Thoracic aorta (tissue), 2 donors: Measurements from ENCODE around the gene SPHKAP. TPM values are rescaled to one million over a fixed set of nuclear protein-coding genes. Genes with fewer than 3 reads are reported as not detected.

Experiments
- ATAC-seq: fragments of 150-250 bp; one replicate; pipeline ENCODE4 v1.8.0; 2017; ENCODE audit warnings: low read depth; ENCODE audit not compliant: insufficient number of reproducible peaks, low FRiP score
- DNase-seq: peaks from one replicate; pipeline ENCODE4 v3.0.0-alpha.2; 2020; ENCODE audit warnings: low spot score
- H3K27ac ChIP-seq, 2 donors: fragments of 200-600 bp; sonication (generic); 1 replicate in 1 of 2; 2 replicates in 1 of 2; pipeline ENCODE4 v1.5.1; 2016; ENCODE audit warnings: mild to moderate bottlenecking in 2 of 2, moderate library complexity in 2 of 2
- H3K27me3 ChIP-seq: fragments of 200-600 bp; sonication (generic); replicated peaks from 2 replicates; pipeline ENCODE4 v1.6.0; 2016; ENCODE audit warnings: mild to moderate bottlenecking; ENCODE audit not compliant: insufficient read depth
- H3K36me3 ChIP-seq: fragments of 200-600 bp; sonication (generic); one replicate; pipeline ENCODE4 v1.5.1; 2016
- H3K4me1 ChIP-seq, 2 donors: fragments of 200-600 bp; sonication (generic); 1 replicate in 1 of 2; 2 replicates in 1 of 2; pipeline versions ENCODE4 v1.5.1 to v1.6.0; 2016; ENCODE audit warnings: low read depth in 2 of 2, mild to moderate bottlenecking in 1 of 2; ENCODE audit not compliant: control insufficient read depth in 1 of 2
- H3K4me3 ChIP-seq: fragments of 200-600 bp; sonication (generic); 2 replicates; pipeline ENCODE4 v1.5.1; 2016; ENCODE audit warnings: mild to moderate bottlenecking
- H3K9me3 ChIP-seq: fragments of 200-600 bp; sonication (generic); 2 replicates; pipeline ENCODE4 v1.5.1; 2016
- CTCF ChIP-seq: fragments of 200-600 bp; sonication (generic); IDR thresholded peaks from one replicate; pipeline ENCODE4 v1.5.1; 2019; ENCODE audit warnings: antibody characterized with exemption
- total RNA-seq, 2 donors: library from RNA; depleted of rRNA; stranded (reverse); fragments of >200 nt; gene quantifications; one replicate each; pipeline versions ENCODE4 v1.1.0 to v1.2.3, GENCODE V29; 2016

Gene SPHKAP
- total RNA-seq, 2 donors from 2014 or later: 0.07 to 0.41 TPM

- no peak overlapping the region for H3K27ac ChIP-seq
- ATAC-seq (no peak), DNase-seq (no peak)
- no peaks in the 10 kb centered on the region for H3K27me3 ChIP-seq
- no peaks in the 10 kb centered on the region for H3K9me3 ChIP-seq
- no peak overlapping the region for H3K4me3 ChIP-seq
- H3K4me1 ChIP-seq: no peaks in the 10 kb centered on the region
- TF ChIP-seq CTCF: no peak
- H3K36me3 ChIP-seq: no peaks in the 10 kb centered on the region
Observed at GRCh38 chr2:227933884-227934283, 247.6 kb downstream of the SPHKAP start.

DNA sequence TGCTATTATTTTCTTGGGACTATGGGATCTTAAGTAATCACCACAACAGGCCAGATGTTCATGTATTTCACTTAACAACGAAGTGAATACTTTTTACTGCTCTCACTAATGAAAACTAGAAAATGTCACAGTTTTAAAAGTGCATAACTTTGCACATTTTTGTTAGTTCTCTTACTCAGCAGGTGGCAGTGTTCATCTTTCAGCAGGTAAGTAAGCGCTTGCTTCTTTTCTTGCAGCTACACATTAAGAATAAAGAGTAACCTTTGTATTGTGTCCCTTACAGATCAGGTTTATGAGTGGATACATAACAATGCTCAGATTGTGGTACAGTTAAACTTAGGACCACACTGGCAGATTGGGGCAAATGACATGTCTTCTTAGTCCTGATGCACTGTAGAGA is 249.1 kb downstream of the SPHKAP start:
- DNase-seq (no peak), ATAC-seq (no peak)
- no peaks in the 10 kb centered on the region for H3K4me1 ChIP-seq
- H3K27ac ChIP-seq: no peak overlapping the region
- no peaks in the 10 kb centered on the region for H3K27me3 ChIP-seq
- H3K36me3 ChIP-seq: no peaks in the 10 kb centered on the region
- peaks cover 6% of the 10 kb centered on the region for H3K9me3 ChIP-seq
- no peak for TF ChIP-seq CTCF
- H3K4me3 ChIP-seq: no peak overlapping the region

GRCh38 chr2:227932001-227932400 is 249.5 kb downstream of the SPHKAP start:
- H3K4me3 ChIP-seq: no peak overlapping the region
- no peak for ATAC-seq
- no peak for TF ChIP-seq CTCF
- DNase-seq: no peak
- no peaks in the 10 kb centered on the region for H3K27me3 ChIP-seq
- H3K27ac ChIP-seq: no peak overlapping the region
- H3K4me1 ChIP-seq: no peaks in the 10 kb centered on the region
- H3K36me3 ChIP-seq: no peaks in the 10 kb centered on the region
- H3K9me3 ChIP-seq: peaks cover 6% of the 10 kb centered on the region
